KMS-11 (cell line): ENCODE measurements around the gene UGT2A2.
"Not testable (repeated sequence)": the region's sequence is repeated elsewhere in the genome, so short reads cannot be mapped to it uniquely, and the experiment has no call there.

ENCODE experiments used
- H2AFZ ChIP-seq: fragments of 200-600 bp; sonication (generic); 2 replicates; pipeline ENCODE4 v1.6.1; 2016; ENCODE audit warnings: antibody characterized with exemption, mixed run types, low read depth
- H3K27ac ChIP-seq: fragments of 200-600 bp; sonication (generic); 2 replicates; pipeline ENCODE4 v1.6.1; 2016; ENCODE audit warnings: mild to moderate bottlenecking, mixed run types
- H3K27me3 ChIP-seq: fragments of 200-600 bp; sonication (generic); 2 replicates; pipeline ENCODE4 v1.6.1; 2017; ENCODE audit warnings: mild to moderate bottlenecking, low read depth, mixed run types, moderate library complexity; ENCODE audit not compliant: insufficient read depth
- H3K36me3 ChIP-seq: fragments of 200-600 bp; sonication (generic); 2 replicates; pipeline ENCODE4 v1.6.1; 2017; ENCODE audit warnings: mild to moderate bottlenecking, mixed run types; ENCODE audit not compliant: insufficient read depth
- H3K4me1 ChIP-seq: fragments of 200-600 bp; sonication (generic); 2 replicates; pipeline ENCODE4 v1.6.1; 2016; ENCODE audit warnings: mild to moderate bottlenecking, low read depth, mixed run types; ENCODE audit not compliant: poor library complexity, severe bottlenecking
- H3K4me2 ChIP-seq: fragments of 200-600 bp; sonication (generic); 2 replicates; pipeline ENCODE4 v1.7.0; 2016; ENCODE audit warnings: mild to moderate bottlenecking, mixed run types
- H3K4me3 ChIP-seq: fragments of 200-600 bp; sonication (generic); IDR thresholded peaks from 2 replicates; pipeline ENCODE4 v1.6.1; 2017; ENCODE audit warnings: low read depth, low read length, mixed read lengths; ENCODE audit not compliant: insufficient read depth
- H3K79me2 ChIP-seq: fragments of 200-600 bp; sonication (generic); 2 replicates; pipeline ENCODE4 v1.6.1; 2016; ENCODE audit warnings: low read depth, mixed run types; ENCODE audit not compliant: insufficient read depth
- H3K9ac ChIP-seq: fragments of 200-600 bp; sonication (generic); 2 replicates; pipeline ENCODE4 v1.6.1; 2016; ENCODE audit warnings: mild to moderate bottlenecking, mixed run types
- H4K20me1 ChIP-seq: fragments of 200-600 bp; sonication (generic); 2 replicates; pipeline ENCODE4 v1.6.1; 2016; ENCODE audit warnings: mild to moderate bottlenecking, mixed run types; ENCODE audit not compliant: insufficient read depth
- TF ChIP-seq, protein P1 (sequence below): fragments of 200-600 bp; sonication (generic); conservative IDR thresholded peaks from 2 replicates; pipeline ENCODE4 v1.6.1; 2017; ENCODE audit warnings: low read depth, mild to moderate bottlenecking, antibody characterized with exemption, low read length, moderate library complexity, mixed read lengths

UGT2A2 gene

DNA sequence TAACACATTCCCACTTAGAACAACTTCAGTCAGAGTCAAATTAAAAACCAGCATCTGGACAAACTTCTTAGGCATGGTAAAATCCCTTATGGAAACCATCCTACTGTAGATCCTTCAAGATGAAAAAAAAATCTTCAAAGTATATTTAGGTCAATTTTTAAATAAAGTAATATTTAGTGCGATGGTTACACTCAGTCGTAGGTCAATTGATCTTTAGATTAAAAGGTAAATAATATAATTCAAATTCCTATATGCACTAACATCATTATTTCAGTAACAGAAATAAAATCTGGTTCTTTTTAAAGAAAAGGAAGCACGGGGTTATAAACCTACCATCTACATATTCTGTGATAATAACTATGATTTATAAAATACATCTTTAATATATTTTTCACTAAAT is at the start of gene UGT2A2:
Gene UGT2A2 (minus strand): TSS at position 101 of the 400 bp plus-strand sequence. CDS start 2 bp downstream, at position 99.
- Histone ChIP-seq H3K4me3 (no peak within 1 kb of the TSS), H4K20me1 (no peaks in the 10 kb centered on the region), H3K4me2 (no peak within 1 kb of the TSS), H3K27me3 (no peaks in the 10 kb centered on the region), H3K36me3 (no peaks in the 10 kb centered on the region), H2AFZ (no peak within 1 kb of the TSS), H3K27ac (no peak within 1 kb of the TSS), H3K79me2 (no peaks in the 10 kb centered on the region), H3K9ac (no peak within 1 kb of the TSS), H3K4me1 (peaks cover 7% of the 10 kb centered on the region)
- TF ChIP-seq, protein P1, sequence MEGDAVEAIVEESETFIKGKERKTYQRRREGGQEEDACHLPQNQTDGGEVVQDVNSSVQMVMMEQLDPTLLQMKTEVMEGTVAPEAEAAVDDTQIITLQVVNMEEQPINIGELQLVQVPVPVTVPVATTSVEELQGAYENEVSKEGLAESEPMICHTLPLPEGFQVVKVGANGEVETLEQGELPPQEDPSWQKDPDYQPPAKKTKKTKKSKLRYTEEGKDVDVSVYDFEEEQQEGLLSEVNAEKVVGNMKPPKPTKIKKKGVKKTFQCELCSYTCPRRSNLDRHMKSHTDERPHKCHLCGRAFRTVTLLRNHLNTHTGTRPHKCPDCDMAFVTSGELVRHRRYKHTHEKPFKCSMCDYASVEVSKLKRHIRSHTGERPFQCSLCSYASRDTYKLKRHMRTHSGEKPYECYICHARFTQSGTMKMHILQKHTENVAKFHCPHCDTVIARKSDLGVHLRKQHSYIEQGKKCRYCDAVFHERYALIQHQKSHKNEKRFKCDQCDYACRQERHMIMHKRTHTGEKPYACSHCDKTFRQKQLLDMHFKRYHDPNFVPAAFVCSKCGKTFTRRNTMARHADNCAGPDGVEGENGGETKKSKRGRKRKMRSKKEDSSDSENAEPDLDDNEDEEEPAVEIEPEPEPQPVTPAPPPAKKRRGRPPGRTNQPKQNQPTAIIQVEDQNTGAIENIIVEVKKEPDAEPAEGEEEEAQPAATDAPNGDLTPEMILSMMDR = no peak

DNA sequence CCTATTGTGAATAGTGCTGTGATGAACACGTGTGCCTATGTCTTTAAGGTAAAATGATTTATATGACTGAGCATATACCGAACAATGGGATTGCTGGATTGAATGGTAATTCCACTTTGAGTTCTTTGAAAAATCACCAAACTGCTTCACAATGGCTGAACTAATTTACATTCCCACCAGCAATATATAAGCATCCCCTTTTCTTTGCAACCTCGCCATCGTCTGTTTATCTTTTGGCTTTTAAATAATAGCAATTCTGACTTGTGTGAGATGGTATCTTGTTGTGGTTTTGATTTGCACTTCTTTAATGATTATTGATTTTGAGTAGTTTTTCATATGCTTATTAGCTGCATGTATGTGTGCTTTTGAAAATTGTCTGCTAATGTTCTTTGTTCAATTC is 45.4 kb upstream of the UGT2A2 start:
- H4K20me1 ChIP-seq = no peaks in the 10 kb centered on the region
- no peaks in the 10 kb centered on the region for H3K79me2 ChIP-seq
- no peak overlapping the region for H3K4me2 ChIP-seq
- no peak overlapping the region for H2AFZ ChIP-seq
- TF ChIP-seq, protein P1 = no peak
- no peaks in the 10 kb centered on the region for H3K36me3 ChIP-seq
- no peak overlapping the region for H3K4me3 ChIP-seq
- H3K27ac ChIP-seq = no peak overlapping the region
- no peak overlapping the region for H3K9ac ChIP-seq
- H3K4me1 ChIP-seq = peaks cover 2% of the 10 kb centered on the region
- no peaks in the 10 kb centered on the region for H3K27me3 ChIP-seq

DNA sequence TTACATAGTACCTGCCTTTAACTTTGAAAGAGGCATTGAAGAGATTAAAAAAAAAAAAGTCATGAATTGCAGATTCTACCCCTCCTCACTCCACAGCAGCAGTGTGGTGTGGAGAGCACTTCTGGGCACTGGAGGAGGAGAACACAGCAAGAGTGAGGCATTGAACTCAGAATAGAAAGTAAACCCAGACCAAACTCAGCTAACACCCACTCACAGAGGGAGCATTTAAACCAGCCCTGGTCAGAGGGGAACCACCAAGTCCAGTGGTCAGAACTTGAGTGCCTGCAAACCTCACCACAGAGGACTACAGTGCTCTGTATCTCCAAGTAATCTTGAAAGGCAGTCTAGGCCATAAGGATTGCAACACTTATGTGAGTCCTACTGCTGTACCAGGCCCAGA is 29.2 kb upstream of the UGT2A2 start:
- Histone ChIP-seq H3K79me2 (no peaks in the 10 kb centered on the region), H3K27me3 (no peaks in the 10 kb centered on the region), H3K9ac (no peak overlapping the region), H3K4me2 (no peak overlapping the region), H3K4me3 (no peak overlapping the region), H3K4me1 (no peaks in the 10 kb centered on the region), H2AFZ (no peak overlapping the region), H4K20me1 (no peaks in the 10 kb centered on the region), H3K27ac (no peak overlapping the region), H3K36me3 (no peaks in the 10 kb centered on the region)
- TF ChIP-seq, protein P1 = no peak

DNA sequence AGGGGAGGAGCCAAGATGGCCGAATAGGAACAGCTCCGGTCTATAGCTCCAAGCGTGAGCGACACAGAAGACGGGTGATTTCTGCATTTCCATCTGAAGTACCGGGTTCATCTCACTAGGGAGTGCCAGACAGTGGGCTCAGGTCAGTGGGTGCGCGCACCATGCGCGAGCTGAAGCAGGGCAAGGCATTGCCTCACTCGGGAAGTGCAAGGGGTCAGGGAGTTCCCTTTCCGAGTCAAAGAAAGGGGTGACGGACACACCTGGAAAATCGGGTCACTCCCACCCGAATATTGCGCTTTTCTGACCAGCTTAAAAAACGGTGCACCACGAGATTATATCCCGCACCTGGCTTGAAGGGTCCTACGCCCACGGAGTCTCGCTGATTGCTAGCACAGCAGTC is 24.6 kb upstream of the UGT2A2 start:
- H4K20me1 ChIP-seq, H3K4me2 ChIP-seq, H2AFZ ChIP-seq, H3K27ac ChIP-seq, H3K79me2 ChIP-seq, H3K4me1 ChIP-seq, H3K36me3 ChIP-seq, H3K27me3 ChIP-seq, H3K4me3 ChIP-seq, H3K9ac ChIP-seq: not testable (repeated sequence)

DNA sequence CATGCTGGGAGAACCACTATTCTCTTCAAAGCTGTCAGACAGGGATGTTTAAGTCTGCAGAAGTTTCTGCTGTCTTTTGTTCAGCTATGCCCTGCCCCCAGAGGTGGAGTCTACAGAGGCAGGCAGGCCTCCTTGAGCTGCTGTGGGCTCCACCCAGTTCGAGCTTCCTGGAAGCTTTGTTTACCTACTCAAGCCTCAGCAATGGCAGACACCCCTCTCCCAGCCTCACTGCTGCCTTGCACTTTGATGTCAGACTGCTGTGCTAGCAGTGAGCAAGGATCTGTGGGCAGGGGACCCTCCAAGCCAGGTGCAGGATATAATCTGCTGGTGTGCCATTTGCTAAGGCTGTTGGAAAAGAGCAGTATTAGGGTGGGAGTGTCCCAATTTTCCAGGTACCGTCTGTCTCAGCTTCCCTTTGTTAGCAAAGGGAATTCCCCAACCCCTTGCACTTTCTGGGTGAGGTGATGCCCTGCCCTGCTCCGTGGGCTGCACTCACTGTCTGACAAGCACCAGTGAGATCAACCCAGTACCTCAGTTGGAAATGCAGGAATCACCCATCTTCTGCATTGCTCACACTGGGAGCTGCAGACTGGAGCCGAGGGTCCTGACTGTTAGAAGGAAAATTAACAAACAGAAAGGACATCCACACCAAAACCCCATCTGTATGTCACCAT is 21.8 kb upstream of the UGT2A2 start:
- not testable (repeated sequence) for H3K27ac ChIP-seq, H3K27me3 ChIP-seq, H3K9ac ChIP-seq, H3K4me2 ChIP-seq, H3K36me3 ChIP-seq, H3K4me3 ChIP-seq, H3K4me1 ChIP-seq, H4K20me1 ChIP-seq, H2AFZ ChIP-seq, H3K79me2 ChIP-seq
